ENCODE results near the gene SHCBP1.

DNA sequence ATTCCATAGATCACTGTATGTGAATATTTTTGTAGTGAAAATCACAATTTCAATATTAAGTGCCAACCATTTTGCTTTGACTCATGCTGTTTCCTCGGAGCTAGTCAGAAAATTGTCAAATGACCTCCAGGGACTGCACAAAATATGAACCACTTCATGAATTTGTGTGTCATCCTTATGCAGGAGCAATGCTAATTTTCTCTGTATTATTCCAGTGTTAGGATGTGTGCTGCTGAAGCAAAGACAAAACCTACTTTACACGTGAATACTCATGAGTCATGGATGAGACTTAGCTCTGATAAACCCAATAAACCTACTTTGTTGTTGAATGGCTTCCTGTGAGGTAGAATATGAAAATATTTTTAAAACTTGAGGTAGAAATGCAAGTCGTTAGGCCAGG lies 65.2 kb downstream of the SHCBP1 start:
- TF ChIP-seq, protein P1, sequence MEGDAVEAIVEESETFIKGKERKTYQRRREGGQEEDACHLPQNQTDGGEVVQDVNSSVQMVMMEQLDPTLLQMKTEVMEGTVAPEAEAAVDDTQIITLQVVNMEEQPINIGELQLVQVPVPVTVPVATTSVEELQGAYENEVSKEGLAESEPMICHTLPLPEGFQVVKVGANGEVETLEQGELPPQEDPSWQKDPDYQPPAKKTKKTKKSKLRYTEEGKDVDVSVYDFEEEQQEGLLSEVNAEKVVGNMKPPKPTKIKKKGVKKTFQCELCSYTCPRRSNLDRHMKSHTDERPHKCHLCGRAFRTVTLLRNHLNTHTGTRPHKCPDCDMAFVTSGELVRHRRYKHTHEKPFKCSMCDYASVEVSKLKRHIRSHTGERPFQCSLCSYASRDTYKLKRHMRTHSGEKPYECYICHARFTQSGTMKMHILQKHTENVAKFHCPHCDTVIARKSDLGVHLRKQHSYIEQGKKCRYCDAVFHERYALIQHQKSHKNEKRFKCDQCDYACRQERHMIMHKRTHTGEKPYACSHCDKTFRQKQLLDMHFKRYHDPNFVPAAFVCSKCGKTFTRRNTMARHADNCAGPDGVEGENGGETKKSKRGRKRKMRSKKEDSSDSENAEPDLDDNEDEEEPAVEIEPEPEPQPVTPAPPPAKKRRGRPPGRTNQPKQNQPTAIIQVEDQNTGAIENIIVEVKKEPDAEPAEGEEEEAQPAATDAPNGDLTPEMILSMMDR (IDR thresholded peaks at IDR 0.05; ENCODE audit: insufficient read depth, low read length, poor library complexity, severe bottlenecking) = no peak
- no peak for TF ChIP-seq EZH2phosphoT487 (conservative IDR thresholded peaks at IDR 0.05; ENCODE audit: low read length)
